ENCODE results near the gene MDN1. TPM values are rescaled to one million over a fixed set of nuclear protein-coding genes. Genes with fewer than 3 reads are reported as not detected.

MDN1 gene
- total and polyA plus RNA-seq, 2 of the 13 experiments (the other 11 are each of a cell fraction or from before 2014, with no cell fraction given), result 18.8 to 52.9 TPM

DNA sequence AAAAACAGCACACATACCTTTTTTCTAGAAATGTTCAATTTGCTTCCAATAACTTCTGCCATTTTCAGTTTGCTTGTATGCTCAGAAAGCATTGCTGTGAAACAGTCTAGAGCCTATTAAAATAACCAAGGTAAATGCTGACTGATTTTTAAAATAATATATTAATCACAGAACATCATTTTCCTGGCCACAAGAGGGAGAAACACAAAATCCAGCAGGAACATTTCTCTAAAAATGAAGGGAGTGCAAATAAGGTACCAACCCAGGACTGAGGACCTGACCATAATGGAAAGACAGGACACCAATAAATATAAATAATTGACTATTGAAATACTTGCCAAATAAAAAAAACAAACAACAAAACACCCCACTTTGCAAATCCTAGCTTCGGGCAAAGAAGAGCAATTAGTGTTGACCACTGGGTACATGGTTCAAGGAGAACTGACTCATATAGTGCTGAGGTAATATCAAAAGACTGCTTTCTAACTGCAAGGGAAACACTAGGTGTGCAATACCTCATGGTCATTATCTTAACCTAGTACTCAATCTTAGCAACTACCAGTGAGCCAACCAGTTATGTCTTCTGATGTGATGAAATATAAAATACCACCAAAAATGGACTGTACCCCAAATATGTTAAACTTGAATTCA is 42.9 kb downstream of the MDN1 start:
- no TSS peak for BruUV-seq (replicated peaks)
- TF ChIP-seq SAP130 (CRISPR knock-in tag; IDR thresholded peaks at IDR 0.05; ENCODE audit: low read depth), result 0 out of 2 replicates have a peak, but pooled peaks have one; percentile 13
- no peak for TF ChIP-seq ZNF790 (CRISPR knock-in tag; IDR thresholded peaks at IDR 0.05; ENCODE audit: borderline replicate concordance)
- TF ChIP-seq FOXP1 (IDR thresholded peaks at IDR 0.05), result 0 out of 2 replicates have a peak, but pooled peaks have one; percentile 24
- TF ChIP-seq FOXP1 (CRISPR knock-in tag; IDR thresholded peaks at IDR 0.05), result peak; percentile 23; the same call in 1 of the 2 replicates
- TF ChIP-seq MAF1 (CRISPR knock-in tag; IDR thresholded peaks at IDR 0.05; ENCODE audit: borderline replicate concordance), result no peak
- 0 out of 4 replicates have a peak, but pooled peaks of 1 of the 2 experiments have one; percentile 3 for TF ChIP-seq MAFK (conservative IDR thresholded peaks at IDR 0.05 in 1 of 2, IDR thresholded peaks at IDR 0.05 in 1 of 2; ENCODE audit: low read length in 2 of 2)
- TF ChIP-seq ZNF670 (CRISPR knock-in tag; IDR thresholded peaks at IDR 0.05; ENCODE audit: borderline replicate concordance), result no peak
- TF ChIP-seq CEBPB (IDR thresholded peaks at IDR 0.05; ENCODE audit: borderline replicate concordance, low read depth, low read length), result peak; percentile 62
- TF ChIP-seq HMGA1 (CRISPR knock-in tag; conservative IDR thresholded peaks at IDR 0.05), result no peak
- TF ChIP-seq ZNF772 (CRISPR knock-in tag; IDR thresholded peaks at IDR 0.05), result no peak
- TF ChIP-seq HNF4A (CRISPR knock-in tag; IDR thresholded peaks at IDR 0.05), result peak; percentile 42
- no peak for TF ChIP-seq CREB1 (IDR thresholded peaks at IDR 0.05)
- 0 out of 2 replicates have a peak, but pooled peaks have one; percentile 25 for TF ChIP-seq CREB1 (CRISPR knock-in tag; IDR thresholded peaks at IDR 0.05)
- peak; percentile 47; the same call in 1 of the 2 replicates for TF ChIP-seq ARID5B (CRISPR knock-in tag; IDR thresholded peaks at IDR 0.05)
- TF ChIP-seq CEBPG (CRISPR knock-in tag; IDR thresholded peaks at IDR 0.05), result peak; percentile 20; the same call in 1 of the 2 replicates
- TF ChIP-seq HMG20A (CRISPR knock-in tag; IDR thresholded peaks at IDR 0.05; ENCODE audit: borderline replicate concordance), result peak; percentile 28; the same call in 1 of the 2 replicates
- TF ChIP-seq ZKSCAN8 (CRISPR knock-in tag; IDR thresholded peaks at IDR 0.05; ENCODE audit: borderline replicate concordance), result peak; percentile 52; the same call in 1 of the 2 replicates
- TF ChIP-seq, protein P1, sequence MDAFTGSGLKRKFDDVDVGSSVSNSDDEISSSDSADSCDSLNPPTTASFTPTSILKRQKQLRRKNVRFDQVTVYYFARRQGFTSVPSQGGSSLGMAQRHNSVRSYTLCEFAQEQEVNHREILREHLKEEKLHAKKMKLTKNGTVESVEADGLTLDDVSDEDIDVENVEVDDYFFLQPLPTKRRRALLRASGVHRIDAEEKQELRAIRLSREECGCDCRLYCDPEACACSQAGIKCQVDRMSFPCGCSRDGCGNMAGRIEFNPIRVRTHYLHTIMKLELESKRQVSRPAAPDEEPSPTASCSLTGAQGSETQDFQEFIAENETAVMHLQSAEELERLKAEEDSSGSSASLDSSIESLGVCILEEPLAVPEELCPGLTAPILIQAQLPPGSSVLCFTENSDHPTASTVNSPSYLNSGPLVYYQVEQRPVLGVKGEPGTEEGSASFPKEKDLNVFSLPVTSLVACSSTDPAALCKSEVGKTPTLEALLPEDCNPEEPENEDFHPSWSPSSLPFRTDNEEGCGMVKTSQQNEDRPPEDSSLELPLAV (CRISPR knock-in tag; conservative IDR thresholded peaks at IDR 0.05; ENCODE audit: low read depth), result no peak
- peak; percentile 73 for TF ChIP-seq FOSL2 (CRISPR knock-in tag; IDR thresholded peaks at IDR 0.05)
- TF ChIP-seq MIXL1 (CRISPR knock-in tag; IDR thresholded peaks at IDR 0.05), result 0 out of 2 replicates have a peak, but pooled peaks have one; percentile 45
- no peaks in the 10 kb centered on the region for H3K9me3 ChIP-seq (ENCODE audit: low read length)
- no peak overlapping the region for H3K4me3 ChIP-seq (replicated peaks in 1 of 3; ENCODE audit: insufficient read depth in 1 of 3, low read depth in 2 of 3, low read length in 3 of 3)
- DNase-seq (ENCODE audit: low spot score) (peak; percentile 28), ATAC-seq (peak; percentile 81), FAIRE-seq (peak; percentile 15)
- intact Hi-C loops (cut with micrococcal nuclease; ENCODE audit: unreplicated experiment) (no loop called here), in situ Hi-C loops (cut with HindIII; ENCODE audit: extremely low pct_ligation_motif_present, low pct_unique_long_range_greater_than_20kb) (no loop called here)
- no peak overlapping the region for H2AFZ ChIP-seq (ENCODE audit: low read length)
- no peaks in the 10 kb centered on the region for H3K79me2 ChIP-seq (ENCODE audit: insufficient read depth, low read length)
- H3K4me2 ChIP-seq (ENCODE audit: low read depth, low read length), result no peak overlapping the region
- no peaks in the 10 kb centered on the region for H4K20me1 ChIP-seq (ENCODE audit: insufficient read depth, low read length)
- H3K4me1 ChIP-seq (ENCODE audit: insufficient read depth, low read length), result peaks cover 21% of the 10 kb centered on the region
- POLR2A ChIA-PET, result no interaction called here
- 50% methylated on average over 1 of the region's 1 CpG for WGBS (ENCODE audit: low lambda C conversion rate)
- no peaks in the 10 kb centered on the region for H3K27me3 ChIP-seq (ENCODE audit: control insufficient read depth in 1 of 2, insufficient read depth in 2 of 2, low read length in 2 of 2)
- CTCF ChIA-PET (ENCODE audit: low intra/inter-chr PET ratio, low total read pairs), result no interaction called here
- H3K9ac ChIP-seq (ENCODE audit: insufficient read depth, low read depth, low read length), result no peak overlapping the region
- peaks cover 12 to 62% of the 10 kb centered on the region in 2 experiments for H3K36me3 ChIP-seq (replicated peaks in 1 of 2; ENCODE audit: control insufficient read depth in 1 of 2, insufficient read depth in 2 of 2, low read length in 2 of 2)
- peak overlapping the region; percentile 27 for H3K27ac ChIP-seq (ENCODE audit: extremely low read length, insufficient read depth, low read length)

Data from HepG2 (cell line).